ENCODE data around the gene TSGA10IP. TPM values are rescaled to one million over a fixed set of nuclear protein-coding genes. Genes with fewer than 3 reads are reported as not detected.
A peak's percentile ranks its signal among the peaks of the same experiment; 100 is the strongest.
"Not testable (repeated sequence)": the region's sequence is repeated elsewhere in the genome, so short reads cannot be mapped to it uniquely, and the experiment has no call there.

TSGA10IP gene
- total and polyA plus RNA-seq, 3 experiments from 2014 or later: not detected

DNA sequence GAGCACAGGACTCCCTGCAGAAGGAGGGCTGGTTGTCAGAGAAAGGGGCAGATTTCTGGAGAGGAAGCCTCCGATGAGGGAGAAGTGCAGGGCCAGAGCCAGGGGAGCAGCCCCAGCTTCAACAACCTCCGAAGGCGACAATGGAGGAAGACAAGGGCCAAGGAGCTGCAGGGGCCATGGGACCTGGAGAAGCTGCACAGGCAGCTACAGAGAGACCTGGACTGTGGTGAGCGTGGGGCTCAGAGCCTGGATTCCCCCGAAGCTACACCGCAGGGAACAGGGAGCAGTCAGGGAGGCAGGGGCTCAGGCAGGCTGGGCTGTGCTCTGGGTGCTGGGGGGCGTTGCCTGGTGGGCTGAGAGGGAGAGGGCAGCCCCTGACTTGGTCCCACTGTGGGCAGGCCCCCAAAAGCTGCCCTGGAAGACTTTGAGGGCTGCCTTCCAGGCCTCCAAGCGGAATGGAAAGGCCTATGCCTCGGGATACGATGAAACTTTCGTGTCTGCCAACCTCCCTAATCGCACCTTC is 2.4 kb downstream of the TSGA10IP start:
- no peak overlapping the region for H3K4me3 Mint-ChIP-seq
- H3K4me1 Mint-ChIP-seq: no peaks in the 10 kb centered on the region
- no peak overlapping the region for H3K27ac Mint-ChIP-seq
- POLR2A ChIA-PET: no interaction called here
- no peaks in the 10 kb centered on the region for H3K9me3 Mint-ChIP-seq
- CTCF ChIA-PET: interaction anchor here (1.1 kb wide), 1 partner anchor 63 kb away, joined by 3 read pairs; no protein-coding TSS in a partner anchor
- no peak overlapping the region for H3K4me3 ChIP-seq (ENCODE audit: low read length)
- DNase-seq: no peak
- no peaks in the 10 kb centered on the region for H3K9me3 ChIP-seq (ENCODE audit: low read length)
- no peaks in the 10 kb centered on the region for H3K36me3 ChIP-seq (ENCODE audit: insufficient read depth, low read length)
- no peaks in the 10 kb centered on the region for H3K4me1 ChIP-seq (ENCODE audit: insufficient read depth, low read length)
- H3K27me3 Mint-ChIP-seq: peaks cover 0 to 2% of the 10 kb centered on the region in 2 donors
- H3K27ac ChIP-seq (ENCODE audit: low read depth, low read length): no peak overlapping the region
- no peaks in the 10 kb centered on the region for H3K36me3 Mint-ChIP-seq
- no peaks in the 10 kb centered on the region for H3K27me3 ChIP-seq (ENCODE audit: insufficient read depth, low read length, poor library complexity, severe bottlenecking)

GRCh38 chr11:65950711-65951110 is 5.4 kb downstream of the TSGA10IP start:
- H3K9me3 ChIP-seq (ENCODE audit: low read length); H3K4me1 Mint-ChIP-seq; H3K4me1 ChIP-seq (ENCODE audit: insufficient read depth, low read length); H3K9me3 Mint-ChIP-seq; H3K27me3 Mint-ChIP-seq; POLR2A ChIA-PET; H3K36me3 ChIP-seq (ENCODE audit: insufficient read depth, low read length); H3K4me3 Mint-ChIP-seq; H3K27ac ChIP-seq (ENCODE audit: low read depth, low read length); H3K4me3 ChIP-seq (ENCODE audit: low read length); DNase-seq; H3K27me3 ChIP-seq (ENCODE audit: insufficient read depth, low read length, poor library complexity, severe bottlenecking); H3K36me3 Mint-ChIP-seq: not testable (repeated sequence)
- peak overlapping the region in 1 of 8 donors; percentile 15 for H3K27ac Mint-ChIP-seq
- CTCF ChIA-PET: interaction anchor here (0.7 kb wide), 1 partner anchor 126 kb away, joined by 3 read pairs; no protein-coding TSS in a partner anchor

- H3K4me3 ChIP-seq (ENCODE audit: low read length); H3K4me1 Mint-ChIP-seq; H3K36me3 Mint-ChIP-seq; H3K27ac Mint-ChIP-seq; H3K9me3 Mint-ChIP-seq; H3K4me1 ChIP-seq (ENCODE audit: insufficient read depth, low read length); H3K9me3 ChIP-seq (ENCODE audit: low read length); H3K36me3 ChIP-seq (ENCODE audit: insufficient read depth, low read length); H3K4me3 Mint-ChIP-seq; DNase-seq; H3K27me3 Mint-ChIP-seq; H3K27me3 ChIP-seq (ENCODE audit: insufficient read depth, low read length, poor library complexity, severe bottlenecking); H3K27ac ChIP-seq (ENCODE audit: low read depth, low read length): not testable (repeated sequence)
- CTCF ChIA-PET: interaction anchor here (0.7 to 1.2 kb wide), 2 partner anchors 39 to 63 kb away, joined by 3 to 4 read pairs; partner anchors contain the start of gene FIBP
- POLR2A ChIA-PET: interaction anchor here (0.7 kb wide), 1 partner anchor 494 kb away, joined by 6 read pairs; no protein-coding TSS in a partner anchor
Measured at GRCh38 chr11:65951641-65952040, 6.4 kb downstream of the TSGA10IP start.

DNA sequence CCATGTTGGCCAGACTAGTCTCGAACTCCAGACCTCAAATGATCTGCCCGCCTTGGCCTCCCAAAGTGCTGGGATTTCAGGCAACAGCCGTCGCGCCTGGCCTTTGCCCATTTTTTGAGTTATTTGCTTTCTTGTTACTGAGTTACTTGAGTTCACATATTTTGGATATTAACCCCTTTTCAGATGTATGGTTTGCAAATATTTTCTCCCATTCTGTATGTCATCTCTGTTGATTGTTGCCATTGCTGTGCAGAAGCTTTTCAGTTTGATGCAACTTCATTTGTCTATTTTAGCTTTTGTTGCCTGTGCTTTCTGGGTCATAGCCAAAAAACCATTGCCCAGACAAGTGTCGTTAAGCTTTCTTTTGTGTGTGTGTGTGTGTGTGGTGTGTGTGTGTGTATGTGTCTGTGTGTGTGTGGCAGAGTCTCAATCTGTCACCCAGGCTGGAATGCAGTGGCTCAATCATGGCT is 6.8 kb downstream of the TSGA10IP start:
- Histone ChIP-seq H3K36me3 (ENCODE audit: insufficient read depth, low read length) (no peaks in the 10 kb centered on the region), H3K4me1 (ENCODE audit: insufficient read depth, low read length) (peaks cover 9% of the 10 kb centered on the region), H3K4me3 (ENCODE audit: low read length) (no peak overlapping the region), H3K9me3 (ENCODE audit: low read length) (no peaks in the 10 kb centered on the region), H3K27ac (ENCODE audit: low read depth, low read length) (no peak overlapping the region), H3K27me3 (ENCODE audit: insufficient read depth, low read length, poor library complexity, severe bottlenecking) (no peaks in the 10 kb centered on the region)
- peaks cover 0 to 2% of the 10 kb centered on the region in 2 donors for H3K27me3 Mint-ChIP-seq
- no peak overlapping the region for H3K4me3 Mint-ChIP-seq
- no peak for DNase-seq
- H3K36me3 Mint-ChIP-seq: no peaks in the 10 kb centered on the region
- POLR2A ChIA-PET: interaction anchor here (0.7 kb wide), 1 partner anchor 495 kb away, joined by 6 read pairs; no protein-coding TSS in a partner anchor
- peaks cover 5 to 7% (median 6%) of the 10 kb centered on the region in 3 donors for H3K4me1 Mint-ChIP-seq
- no peaks in the 10 kb centered on the region for H3K9me3 Mint-ChIP-seq
- CTCF ChIA-PET: interaction anchor here (0.7 to 1.2 kb wide), 2 partner anchors 40 to 64 kb away, joined by 3 to 4 read pairs; partner anchors contain the start of gene FIBP
- H3K27ac Mint-ChIP-seq: no peak overlapping the region

DNA sequence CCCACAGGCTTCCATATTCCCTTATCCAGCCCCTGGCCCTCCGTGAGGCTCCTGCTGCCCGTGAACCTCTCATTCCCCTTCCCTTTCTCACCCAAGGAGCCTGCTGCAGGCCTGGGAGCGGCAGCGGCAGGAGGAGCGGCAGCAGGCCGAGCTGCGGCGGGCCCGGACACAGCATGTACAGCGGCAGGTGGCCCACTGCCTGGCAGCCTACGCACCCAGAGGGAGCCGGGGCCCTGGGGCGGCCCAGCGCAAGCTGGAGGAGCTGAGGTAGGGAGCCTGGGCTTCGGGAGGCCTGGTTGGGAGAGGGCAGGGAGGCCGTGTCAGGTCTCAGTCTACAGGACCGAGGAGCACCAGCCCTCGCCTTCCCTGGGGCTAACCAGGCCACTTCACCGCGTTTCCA is 8.2 kb downstream of the TSGA10IP start:
- Mint-ChIP-seq H3K27ac (no peak overlapping the region), H3K4me3 (no peak overlapping the region), H3K9me3 (no peaks in the 10 kb centered on the region), H3K36me3 (no peaks in the 10 kb centered on the region), H3K4me1 (peaks cover 9 to 14% (median 12%) of the 10 kb centered on the region in 3 donors), H3K27me3 (peaks cover 0 to 2% of the 10 kb centered on the region in 2 donors)
- H3K36me3 ChIP-seq (ENCODE audit: insufficient read depth, low read length): no peaks in the 10 kb centered on the region
- no peak overlapping the region for H3K4me3 ChIP-seq (ENCODE audit: low read length)
- H3K4me1 ChIP-seq (ENCODE audit: insufficient read depth, low read length): peaks cover 14% of the 10 kb centered on the region
- no peak overlapping the region for H3K27ac ChIP-seq (ENCODE audit: low read depth, low read length)
- CTCF ChIA-PET: no interaction called here
- H3K9me3 ChIP-seq (ENCODE audit: low read length): no peaks in the 10 kb centered on the region
- POLR2A ChIA-PET: interaction anchor here (0.6 kb wide), 1 partner anchor 84 kb away, joined by 3 read pairs; no protein-coding TSS in a partner anchor
- no peak for DNase-seq
- H3K27me3 ChIP-seq (ENCODE audit: insufficient read depth, low read length, poor library complexity, severe bottlenecking): no peaks in the 10 kb centered on the region

DNA sequence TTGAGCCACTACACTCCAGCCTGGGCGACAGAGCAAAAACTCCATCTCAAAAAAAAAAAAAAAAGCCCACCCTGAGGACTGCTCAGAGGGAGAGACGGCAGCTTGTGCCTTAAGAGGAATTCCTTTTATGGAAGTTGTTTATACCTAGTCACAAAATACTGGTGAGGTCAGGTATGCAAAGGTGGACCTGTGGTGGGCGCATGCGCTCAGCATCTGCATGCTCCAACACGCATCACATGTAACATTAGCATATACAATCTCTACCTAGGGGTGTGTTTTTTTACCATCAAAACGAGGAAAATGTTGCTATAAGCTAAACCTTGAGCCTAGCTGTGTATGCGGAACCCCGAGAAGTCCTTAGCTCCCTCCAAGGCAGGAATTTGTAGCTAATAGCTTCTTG is 9.5 kb downstream of the TSGA10IP start:
- Histone ChIP-seq H3K4me3 (ENCODE audit: low read length) (no peak overlapping the region), H3K27ac (ENCODE audit: low read depth, low read length) (no peak overlapping the region), H3K36me3 (ENCODE audit: insufficient read depth, low read length) (no peaks in the 10 kb centered on the region), H3K9me3 (ENCODE audit: low read length) (no peaks in the 10 kb centered on the region), H3K27me3 (ENCODE audit: insufficient read depth, low read length, poor library complexity, severe bottlenecking) (no peaks in the 10 kb centered on the region), H3K4me1 (ENCODE audit: insufficient read depth, low read length) (peaks cover 14% of the 10 kb centered on the region)
- no peak overlapping the region for H3K27ac Mint-ChIP-seq
- H3K36me3 Mint-ChIP-seq: no peaks in the 10 kb centered on the region
- DNase-seq: no peak
- ChIA-PET POLR2A (no interaction called here), CTCF (interaction anchor here (1.5 kb wide), 1 partner anchor 67 kb away, joined by 3 read pairs; no protein-coding TSS in a partner anchor)
- no peak overlapping the region for H3K4me3 Mint-ChIP-seq
- H3K9me3 Mint-ChIP-seq: no peaks in the 10 kb centered on the region
- peaks cover 9 to 14% (median 12%) of the 10 kb centered on the region in 3 donors for H3K4me1 Mint-ChIP-seq
- H3K27me3 Mint-ChIP-seq: peaks cover 0 to 2% of the 10 kb centered on the region in 2 donors

DNA sequence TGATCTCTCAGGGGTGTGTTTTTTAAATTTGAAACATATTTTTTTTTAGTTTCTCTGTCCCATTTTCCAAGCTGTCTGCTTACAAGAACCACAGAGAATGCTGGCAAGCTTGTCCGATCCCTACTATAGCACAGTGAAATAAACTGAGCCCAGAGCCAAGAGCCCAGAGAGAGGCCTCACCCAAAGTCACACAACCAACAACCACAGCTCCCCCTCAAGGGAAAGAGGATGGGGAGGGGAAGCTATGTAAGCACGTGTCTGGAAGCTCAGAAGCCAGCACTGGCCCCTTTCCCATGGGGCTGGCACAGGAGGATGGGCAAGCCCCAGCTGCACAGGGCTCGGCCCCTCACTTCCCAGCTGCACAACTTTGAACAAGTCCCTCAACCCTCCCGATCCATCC is 13.0 kb downstream of the TSGA10IP start:
- Mint-ChIP-seq H3K36me3 (peaks cover 0 to 16% (median 0%) of the 10 kb centered on the region in 3 donors), H3K27ac (peak overlapping the region in 1 of 8 donors; percentile 39), H3K9me3 (no peaks in the 10 kb centered on the region), H3K4me1 (peaks cover 28 to 39% (median 37%) of the 10 kb centered on the region in 3 donors), H3K27me3 (no peaks in the 10 kb centered on the region), H3K4me3 (peak overlapping the region in 1 of 7 donors; percentile 3)
- Histone ChIP-seq H3K4me1 (ENCODE audit: insufficient read depth, low read length) (peaks cover 35% of the 10 kb centered on the region), H3K9me3 (ENCODE audit: low read length) (no peaks in the 10 kb centered on the region), H3K4me3 (ENCODE audit: low read length) (no peak overlapping the region), H3K27me3 (ENCODE audit: insufficient read depth, low read length, poor library complexity, severe bottlenecking) (no peaks in the 10 kb centered on the region), H3K27ac (ENCODE audit: low read depth, low read length) (no peak overlapping the region), H3K36me3 (ENCODE audit: insufficient read depth, low read length) (no peaks in the 10 kb centered on the region)
- ChIA-PET POLR2A (interaction anchor here (0.6 to 0.8 kb wide), 3 partner anchors 10 to 70 kb away, joined by 3 read pairs; partner anchors contain the start of genes CCDC85B and FIBP), CTCF (interaction anchor here (1.1 to 1.6 kb wide), 6 partner anchors 29 to 73 kb away, joined by 3 to 14 read pairs (median 4); partner anchors contain the start of genes CCDC85B and FIBP)
- DNase-seq: no peak

- no peaks in the 10 kb centered on the region for H3K27me3 Mint-ChIP-seq
- H3K4me1 ChIP-seq (ENCODE audit: insufficient read depth, low read length): peaks cover 39% of the 10 kb centered on the region
- no peak overlapping the region for H3K27ac ChIP-seq (ENCODE audit: low read depth, low read length)
- H3K36me3 ChIP-seq (ENCODE audit: insufficient read depth, low read length): no peaks in the 10 kb centered on the region
- H3K9me3 ChIP-seq (ENCODE audit: low read length): no peaks in the 10 kb centered on the region
- peaks cover 0 to 20% (median 0%) of the 10 kb centered on the region in 3 donors for H3K36me3 Mint-ChIP-seq
- H3K27me3 ChIP-seq (ENCODE audit: insufficient read depth, low read length, poor library complexity, severe bottlenecking): no peaks in the 10 kb centered on the region
- no peak overlapping the region for H3K4me3 ChIP-seq (ENCODE audit: low read length)
- DNase-seq: no peak
- CTCF ChIA-PET: interaction anchor here (1.1 to 1.5 kb wide), 5 partner anchors 63 to 73 kb away, joined by 3 to 14 read pairs (median 4); partner anchors contain the start of genes CCDC85B and FIBP
- no peak overlapping the region for H3K4me3 Mint-ChIP-seq
- H3K9me3 Mint-ChIP-seq: no peaks in the 10 kb centered on the region
- POLR2A ChIA-PET: interaction anchor here (0.6 to 0.8 kb wide), 3 partner anchors 9 to 71 kb away, joined by 3 read pairs; partner anchors contain the start of genes CCDC85B and FIBP
- H3K27ac Mint-ChIP-seq: peak overlapping the region in 1 of 8 donors; percentile 23
- peaks cover 31 to 45% (median 43%) of the 10 kb centered on the region in 3 donors for H3K4me1 Mint-ChIP-seq
Measured at GRCh38 chr11:65958774-65959420, 13.6 kb downstream of the TSGA10IP start.

Data from CD8-positive, alpha-beta memory T cell (primary cell).